Endothelial cell of umbilical vein (primary cell): ENCODE results near the gene ZNF778.

Experiments
- EZH2 ChIP-seq: IDR thresholded peaks from 2 replicates; pipeline ENCODE4 v1.6.1; 2012; ENCODE audit warnings: borderline replicate concordance, low read depth, mild to moderate bottlenecking, moderate library complexity, low read length, inconsistent platforms; ENCODE audit not compliant: severe bottlenecking
- FOS ChIP-seq: IDR thresholded peaks from 2 replicates; pipeline ENCODE4 v1.6.1; 2011; ENCODE audit warnings: mild to moderate bottlenecking, low read length, moderate library complexity, borderline replicate concordance; ENCODE audit not compliant: insufficient read depth
- GATA2 ChIP-seq: IDR thresholded peaks from 2 replicates; pipeline ENCODE4 v1.7.0; 2011; ENCODE audit warnings: low read depth, mild to moderate bottlenecking, moderate library complexity, mixed read lengths, low read length; ENCODE audit not compliant: insufficient read length, insufficient read depth
- POLR2A ChIP-seq: IDR thresholded peaks from 2 replicates; pipeline ENCODE4 v1.6.1; 2012; ENCODE audit warnings: low read depth, mild to moderate bottlenecking, control low read depth, low read length
- POLR2AphosphoS5 ChIP-seq: IDR thresholded peaks from 2 replicates; pipeline ENCODE4 v1.6.1; 2012; ENCODE audit warnings: low read depth, mild to moderate bottlenecking, control low read depth, low read length, moderate library complexity; ENCODE audit not compliant: insufficient read depth
- TF ChIP-seq, protein P1 (sequence below), 2 donors: IDR thresholded peaks; 1 replicate in 1 of 2; 2 replicates in 1 of 2; pipeline ENCODE4 v1.5.1; 2011; ENCODE audit warnings: low read length in 2 of 2, mild to moderate bottlenecking in 2 of 2, moderate library complexity in 2 of 2, control low read depth in 1 of 2, inconsistent platforms in 1 of 2, low read depth in 1 of 2; ENCODE audit not compliant: insufficient read depth in 1 of 2; ENCODE audit errors: extremely low read depth in 1 of 2
- TF ChIP-seq, protein P2 (sequence below): IDR thresholded peaks from 2 replicates; pipeline ENCODE4 v1.6.1; 2011; ENCODE audit not compliant: insufficient read depth, insufficient read length

DNA sequence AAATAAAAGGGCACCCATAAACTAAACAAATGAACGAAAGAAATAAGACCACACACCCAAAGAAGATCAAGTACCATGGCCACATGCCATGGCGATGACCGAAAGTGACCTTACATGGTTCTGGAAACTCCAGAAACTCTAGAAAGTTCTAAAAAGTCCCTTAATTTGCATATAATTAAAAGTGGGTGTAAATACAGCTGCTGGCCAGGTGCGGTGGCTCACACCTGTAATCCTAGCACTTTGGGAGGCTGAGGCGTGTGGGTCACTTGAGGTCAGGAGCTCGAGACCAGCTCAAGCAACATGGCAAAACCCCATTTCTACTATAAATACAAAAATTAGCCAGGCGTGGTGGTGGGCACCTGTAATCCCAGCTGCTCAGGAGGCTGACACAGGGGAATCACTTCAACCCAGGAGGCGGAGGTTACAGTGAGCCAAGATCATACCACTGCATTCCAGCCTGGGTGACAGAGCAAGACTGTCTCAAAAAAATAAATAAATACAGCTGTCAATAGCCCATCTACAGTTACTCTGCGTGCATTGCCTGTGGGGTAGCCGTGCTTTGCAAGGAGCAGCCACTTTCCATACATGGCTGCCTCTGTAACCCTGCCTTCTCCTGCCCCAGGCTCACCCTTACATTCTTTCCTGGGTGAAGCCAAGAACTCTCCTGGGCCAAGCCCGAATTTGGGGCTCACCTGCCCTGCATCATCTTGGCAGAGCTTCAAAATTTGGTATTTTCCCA is 7.2 kb upstream of the ZNF778 start:
- TF ChIP-seq, protein P1, sequence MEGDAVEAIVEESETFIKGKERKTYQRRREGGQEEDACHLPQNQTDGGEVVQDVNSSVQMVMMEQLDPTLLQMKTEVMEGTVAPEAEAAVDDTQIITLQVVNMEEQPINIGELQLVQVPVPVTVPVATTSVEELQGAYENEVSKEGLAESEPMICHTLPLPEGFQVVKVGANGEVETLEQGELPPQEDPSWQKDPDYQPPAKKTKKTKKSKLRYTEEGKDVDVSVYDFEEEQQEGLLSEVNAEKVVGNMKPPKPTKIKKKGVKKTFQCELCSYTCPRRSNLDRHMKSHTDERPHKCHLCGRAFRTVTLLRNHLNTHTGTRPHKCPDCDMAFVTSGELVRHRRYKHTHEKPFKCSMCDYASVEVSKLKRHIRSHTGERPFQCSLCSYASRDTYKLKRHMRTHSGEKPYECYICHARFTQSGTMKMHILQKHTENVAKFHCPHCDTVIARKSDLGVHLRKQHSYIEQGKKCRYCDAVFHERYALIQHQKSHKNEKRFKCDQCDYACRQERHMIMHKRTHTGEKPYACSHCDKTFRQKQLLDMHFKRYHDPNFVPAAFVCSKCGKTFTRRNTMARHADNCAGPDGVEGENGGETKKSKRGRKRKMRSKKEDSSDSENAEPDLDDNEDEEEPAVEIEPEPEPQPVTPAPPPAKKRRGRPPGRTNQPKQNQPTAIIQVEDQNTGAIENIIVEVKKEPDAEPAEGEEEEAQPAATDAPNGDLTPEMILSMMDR (IDR thresholded peaks at IDR 0.05; ENCODE audit: extremely low read depth in 1 of 2, insufficient read depth in 1 of 2, low read depth in 1 of 2, low read length in 2 of 2): no peak
- TF ChIP-seq, protein P2, sequence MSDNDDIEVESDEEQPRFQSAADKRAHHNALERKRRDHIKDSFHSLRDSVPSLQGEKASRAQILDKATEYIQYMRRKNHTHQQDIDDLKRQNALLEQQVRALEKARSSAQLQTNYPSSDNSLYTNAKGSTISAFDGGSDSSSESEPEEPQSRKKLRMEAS: no peak
- TF ChIP-seq POLR2AphosphoS5: no peak
- no peak for TF ChIP-seq POLR2A
- TF ChIP-seq GATA2: no peak
- TF ChIP-seq EZH2: no peak
- no peak for TF ChIP-seq FOS
